CD4-positive, alpha-beta T cell treated with Interleukin-1 beta for 1 hour (primary cell): ENCODE results near the gene ELOVL5.
"Not testable (repeated sequence)": the region's sequence is repeated elsewhere in the genome, so short reads cannot be mapped to it uniquely, and the experiment has no call there.

Source experiments
- DNase-seq, 2 donors: peaks; one replicate each; pipeline ENCODE4 v3.0.0-alpha.2; 2020 to 2022

The ELOVL5 gene

DNA sequence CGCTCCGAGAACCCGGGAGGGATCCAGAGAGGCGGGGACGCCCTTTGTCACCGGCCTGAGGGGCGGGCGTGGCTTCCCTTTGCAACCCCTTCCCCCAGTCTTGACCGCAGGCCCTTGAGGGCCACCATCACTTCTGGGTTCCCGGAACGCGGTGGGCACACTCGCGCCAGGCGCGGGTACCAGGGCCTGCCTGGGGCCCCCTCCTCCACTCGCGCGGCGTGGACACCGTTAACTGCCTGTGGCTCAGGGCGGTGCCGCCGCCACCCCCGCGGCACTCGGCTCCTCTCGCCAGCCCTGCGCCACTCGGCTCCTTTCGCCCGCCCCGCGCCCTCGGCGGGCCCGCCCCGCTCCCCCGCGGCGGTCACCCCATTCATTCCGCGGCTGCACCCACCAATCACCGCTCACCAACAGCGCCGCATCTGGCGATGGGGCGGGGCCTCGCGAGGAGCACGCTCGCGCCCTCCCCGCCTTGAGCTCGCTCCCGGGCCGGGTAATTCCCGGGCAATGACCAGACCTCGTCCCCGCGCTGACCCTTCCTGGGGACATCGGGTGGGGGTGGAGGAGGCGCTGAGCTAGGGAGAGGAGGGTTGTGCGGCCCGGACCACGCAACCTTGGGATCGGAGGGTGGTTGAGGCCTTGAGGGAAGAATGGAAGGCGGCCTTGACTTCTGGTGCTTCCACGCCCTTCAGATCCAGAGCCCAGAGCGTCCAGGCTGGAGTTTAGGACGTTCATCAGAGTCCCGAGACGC is 10.5 kb upstream of the ELOVL5 start:
- DNase-seq: peak; percentile 94 to 95

DNA sequence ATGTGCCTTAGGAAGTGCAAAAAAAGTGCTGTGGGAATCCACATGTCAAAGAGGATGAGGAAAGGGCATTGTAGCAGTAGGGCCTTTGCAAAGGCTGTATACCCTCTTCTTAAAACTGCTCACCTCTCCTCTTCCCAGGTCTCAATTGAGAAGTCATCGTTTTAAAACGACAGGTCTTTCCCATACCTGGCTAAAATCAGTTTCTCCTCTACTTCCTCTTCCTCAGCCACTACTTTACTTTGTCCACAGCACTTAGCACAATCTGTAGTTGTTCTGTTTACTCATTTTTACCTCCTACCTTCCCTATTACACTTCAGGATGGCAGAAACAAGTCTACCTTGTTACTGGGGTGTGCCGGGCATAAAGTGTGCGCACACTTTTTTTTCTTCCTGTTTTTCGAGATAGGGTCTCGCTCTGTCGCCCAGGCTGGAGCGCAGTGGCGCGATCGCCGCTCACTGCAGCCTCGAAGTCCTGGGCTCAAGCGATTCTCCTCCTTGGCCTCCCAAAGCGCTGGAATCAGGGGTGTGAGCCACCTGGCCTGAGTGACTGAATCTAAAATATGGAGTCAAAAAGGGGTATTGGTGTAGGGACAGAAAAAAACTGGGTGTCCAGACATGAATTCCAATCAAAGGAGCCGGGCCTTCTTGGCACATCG is 9.8 kb upstream of the ELOVL5 start:
- peak in 1 of 2 donors; percentile 62 for DNase-seq

DNA sequence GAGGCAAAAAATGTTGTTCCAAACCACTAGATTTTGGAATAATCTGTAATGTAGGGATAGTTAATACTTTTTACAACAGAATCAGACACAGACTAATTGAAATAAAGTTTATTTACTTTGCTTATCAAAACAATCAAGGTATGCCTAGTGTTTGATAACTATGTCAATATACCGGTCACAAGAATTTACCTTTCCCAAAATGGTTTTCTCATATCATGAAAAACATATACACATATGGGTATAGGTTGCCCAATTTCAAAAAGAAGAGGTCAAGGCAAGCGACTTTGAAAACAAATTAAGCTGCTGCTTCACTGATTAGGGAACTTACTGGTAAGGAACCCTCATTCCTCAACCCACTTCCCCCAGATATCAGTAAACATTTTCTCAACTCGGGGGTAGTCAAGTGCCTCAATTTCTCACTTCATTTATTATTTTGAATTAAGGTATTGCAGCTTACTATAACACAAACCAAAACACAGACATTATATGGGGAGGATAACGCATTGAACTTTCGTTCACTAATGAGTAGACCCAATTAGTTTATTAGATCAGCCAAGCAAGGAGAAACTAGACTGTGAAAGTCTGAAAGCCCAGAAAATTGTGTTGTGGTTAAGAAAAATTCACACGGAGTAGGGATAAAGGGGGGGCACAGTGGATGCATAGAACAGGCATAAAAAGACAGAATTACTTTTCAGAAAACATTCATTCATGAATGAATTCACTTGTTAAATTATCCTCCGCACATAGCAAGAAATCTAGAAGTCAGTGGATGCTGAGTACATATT is 9.0 kb upstream of the ELOVL5 start:
- DNase-seq: no peak

DNA sequence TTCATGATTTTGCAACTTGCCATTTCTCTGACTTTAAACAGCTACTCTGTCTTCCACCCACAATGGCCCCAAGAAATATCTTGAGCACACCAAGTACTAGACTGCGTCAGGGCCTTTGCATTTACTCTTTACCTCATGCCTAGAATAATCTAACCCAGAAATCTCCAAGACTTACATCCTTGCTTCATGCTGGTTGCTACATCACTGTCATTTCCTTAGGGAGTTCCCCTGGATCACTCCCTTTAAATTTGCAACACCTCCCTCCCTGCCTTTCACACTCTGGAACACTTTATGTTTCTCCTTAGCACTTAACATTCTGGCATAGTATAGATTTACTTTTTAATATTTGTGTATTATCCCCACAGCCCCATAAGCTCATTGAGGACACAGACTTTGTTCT is 4.9 kb upstream of the ELOVL5 start:
- DNase-seq: no peak

DNA sequence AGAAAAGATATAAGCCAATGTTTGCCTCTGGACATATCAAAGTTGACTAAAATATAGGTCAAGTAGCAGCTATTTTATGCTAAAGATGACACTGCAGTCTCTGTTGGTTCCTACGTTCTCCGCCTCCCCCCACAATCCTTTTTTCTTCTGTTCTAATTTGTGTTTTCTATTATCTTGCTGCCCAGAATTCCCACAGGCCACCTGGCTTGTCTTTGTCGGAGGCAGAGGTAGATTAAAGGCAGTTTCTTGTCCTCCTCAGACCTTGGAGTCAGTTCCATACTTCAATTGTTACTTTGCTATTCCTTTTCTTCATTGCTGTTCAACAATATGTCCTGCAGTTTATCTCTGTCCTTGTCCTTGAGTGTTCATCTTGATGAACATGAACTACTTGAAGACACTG is 3.6 kb upstream of the ELOVL5 start:
- no peak for DNase-seq

DNA sequence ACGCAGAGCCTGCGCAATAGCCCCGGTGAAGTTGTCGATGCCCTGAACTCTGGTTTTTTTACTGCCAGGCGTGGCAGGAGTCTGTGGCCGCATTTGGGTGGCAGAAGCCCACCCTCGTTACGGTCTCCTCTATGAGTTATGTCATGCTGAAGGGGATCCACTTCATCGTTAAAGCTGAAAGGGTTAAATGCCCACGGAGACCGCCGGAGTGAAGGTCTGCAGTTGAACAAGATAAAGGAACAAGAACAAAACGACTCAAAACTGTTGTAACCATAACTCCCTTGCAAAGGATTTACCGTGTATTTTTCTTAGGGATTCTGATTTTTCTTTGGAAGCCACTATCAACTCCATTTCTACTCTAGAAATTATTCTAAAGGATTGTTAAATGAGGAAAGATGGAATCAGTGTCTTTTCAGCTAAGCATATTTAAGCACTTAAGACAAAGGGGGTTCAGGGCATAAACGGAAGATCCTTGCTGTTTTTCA is 501 bp upstream of the ELOVL5 start:
- no peak for DNase-seq

DNA sequence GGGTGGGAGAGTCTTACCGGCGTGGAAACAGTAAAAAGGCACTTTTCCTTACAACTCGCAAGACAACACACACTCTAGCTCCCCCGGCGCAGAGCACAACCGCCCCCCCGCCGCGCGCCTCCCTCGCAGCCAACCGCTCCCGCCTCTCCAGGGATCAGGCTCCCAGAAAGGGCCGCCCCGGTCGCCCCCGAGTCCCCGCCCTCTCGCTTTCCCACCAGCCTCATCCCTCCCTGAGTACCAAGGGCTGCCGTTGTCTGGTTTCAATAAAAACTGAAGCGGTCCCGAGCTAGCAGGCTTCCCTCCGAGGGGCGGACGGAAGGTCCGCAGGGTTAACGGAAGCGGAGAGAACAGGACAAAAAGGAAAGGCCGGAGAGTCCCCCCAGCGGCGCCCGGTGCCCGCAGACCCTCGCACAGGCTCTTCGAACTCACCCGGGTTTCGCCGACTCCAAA is 804 bp downstream of the ELOVL5 start:
- DNase-seq: peak; percentile 24 to 53

DNA sequence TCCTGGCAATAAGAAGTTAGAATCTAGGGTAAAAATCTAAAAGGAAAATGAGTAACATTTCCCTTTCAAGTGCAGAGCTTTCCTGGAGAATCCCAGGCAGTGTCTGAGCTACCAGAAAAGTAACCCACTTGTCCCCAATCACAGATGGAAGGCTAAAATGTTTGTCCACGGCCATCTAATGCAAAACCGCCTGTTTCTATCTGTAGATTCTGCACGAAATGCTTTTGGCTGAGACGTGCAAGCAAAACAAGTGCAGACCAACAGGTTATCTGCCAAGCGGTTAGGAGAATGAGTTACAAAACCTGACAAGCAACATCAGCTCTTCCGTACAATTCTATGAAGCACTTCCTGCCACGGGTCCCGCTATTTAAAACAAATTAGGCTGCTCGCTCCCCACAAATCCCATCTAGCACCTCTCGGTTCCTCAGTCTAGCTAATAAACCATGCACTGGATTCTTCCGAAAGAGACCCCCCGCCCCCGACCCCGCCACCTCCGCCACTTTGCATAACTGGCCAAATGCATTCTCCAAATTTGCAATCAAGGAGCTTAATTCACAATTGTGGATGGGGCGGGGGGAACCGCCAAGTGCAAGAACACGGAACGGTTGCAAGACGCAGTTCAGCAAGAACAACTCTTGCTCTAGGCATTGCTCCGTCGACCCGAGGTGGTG is 1.4 kb downstream of the ELOVL5 start:
- peak in 1 of 2 donors; percentile 48 for DNase-seq

DNA sequence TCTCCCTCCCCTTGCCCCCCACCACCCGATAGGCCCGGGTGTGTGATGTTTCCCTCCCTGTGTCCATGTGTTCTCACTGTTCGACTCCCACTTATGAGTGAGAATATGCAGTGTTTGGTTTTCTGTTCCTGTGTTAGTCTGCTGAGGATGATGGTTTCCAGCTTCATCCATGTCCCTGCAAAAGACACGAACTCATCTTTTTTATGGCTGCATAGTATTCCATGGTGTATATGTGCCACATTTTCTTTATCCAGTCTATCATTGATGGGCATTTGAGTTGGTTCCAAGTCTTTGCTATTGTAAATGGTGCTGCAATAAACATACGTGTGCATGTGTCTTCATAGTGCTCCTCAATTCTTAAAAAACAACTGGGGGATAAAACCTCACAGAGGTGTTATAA is 2.7 kb downstream of the ELOVL5 start:
- DNase-seq: not testable (repeated sequence)

DNA sequence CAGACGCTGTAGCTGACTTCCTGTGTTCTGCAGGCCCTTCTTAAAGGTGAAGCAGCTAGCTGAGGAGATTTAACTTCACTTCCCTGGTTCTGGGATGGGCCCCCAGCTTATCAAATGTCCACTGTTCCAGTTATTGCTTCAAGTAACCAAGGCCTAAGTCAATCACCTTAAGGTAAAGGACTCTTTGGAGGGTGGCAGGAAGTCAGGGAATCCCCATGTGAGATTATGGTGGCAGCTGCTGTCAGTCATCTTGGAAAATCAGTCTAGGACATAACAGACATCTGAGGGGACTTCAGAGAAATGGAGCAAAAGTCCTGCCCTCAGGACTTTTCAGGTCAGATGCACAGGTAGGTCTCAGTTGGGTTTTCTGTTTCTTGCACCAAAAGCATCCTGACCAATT is 3.8 kb downstream of the ELOVL5 start:
- DNase-seq: peak in 1 of 2 donors; percentile 44

DNA sequence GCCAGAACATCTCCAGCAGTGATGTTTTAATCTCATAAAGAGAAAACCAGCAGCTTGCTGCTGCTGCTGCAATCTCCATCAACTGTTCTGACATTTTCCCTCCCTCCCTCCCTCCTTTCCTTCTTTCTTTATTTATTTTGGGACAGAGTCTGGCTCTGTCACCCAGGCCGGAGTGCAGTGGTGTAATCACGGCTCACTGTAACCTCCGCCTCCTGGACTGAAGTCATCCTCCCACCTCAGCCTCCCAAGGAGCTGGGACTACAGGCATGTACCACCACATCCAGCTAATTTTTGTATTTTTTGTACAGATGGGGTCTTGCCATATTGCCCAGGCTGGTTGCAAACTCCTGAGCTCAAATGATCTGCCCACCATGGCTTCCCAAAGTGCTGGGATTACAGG is 5.7 kb downstream of the ELOVL5 start:
- no peak for DNase-seq

DNA sequence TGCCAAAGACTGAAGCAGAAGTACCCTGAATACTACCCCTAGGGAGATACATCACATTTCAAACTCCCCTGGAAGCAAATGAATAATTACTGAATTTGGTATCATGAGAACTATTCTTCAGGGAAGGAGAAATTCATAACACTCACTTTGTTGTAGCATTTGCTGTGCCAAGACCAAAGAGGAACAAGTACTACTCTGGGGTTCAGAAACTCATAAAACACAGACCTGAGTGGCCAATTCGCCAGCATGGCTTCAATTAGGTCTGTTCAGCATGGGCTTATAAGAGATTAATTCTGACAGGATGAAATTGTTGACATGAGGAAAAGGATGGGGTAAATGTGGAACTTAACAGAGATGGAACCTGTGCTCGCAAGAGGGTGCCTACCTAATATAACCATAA is 6.5 kb downstream of the ELOVL5 start:
- DNase-seq: no peak

DNA sequence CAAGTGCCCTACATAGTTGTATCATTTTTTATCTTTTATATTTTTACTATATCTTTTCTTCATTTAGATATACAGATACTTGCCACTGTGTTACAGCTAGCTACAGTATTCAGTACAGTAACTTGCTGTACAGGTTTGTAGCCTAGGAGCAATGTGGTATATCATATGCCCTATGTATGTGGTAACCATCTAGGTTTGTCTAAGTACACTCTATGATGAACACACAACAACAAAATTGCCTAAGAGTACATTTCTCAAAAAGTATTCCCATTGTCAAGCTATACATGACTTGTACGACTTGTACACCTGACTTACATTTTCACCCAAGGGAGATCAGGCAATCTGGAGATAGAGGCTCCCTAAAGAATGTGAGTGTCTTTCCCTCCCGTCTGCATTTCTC is 8.2 kb downstream of the ELOVL5 start:
- DNase-seq: no peak

DNA sequence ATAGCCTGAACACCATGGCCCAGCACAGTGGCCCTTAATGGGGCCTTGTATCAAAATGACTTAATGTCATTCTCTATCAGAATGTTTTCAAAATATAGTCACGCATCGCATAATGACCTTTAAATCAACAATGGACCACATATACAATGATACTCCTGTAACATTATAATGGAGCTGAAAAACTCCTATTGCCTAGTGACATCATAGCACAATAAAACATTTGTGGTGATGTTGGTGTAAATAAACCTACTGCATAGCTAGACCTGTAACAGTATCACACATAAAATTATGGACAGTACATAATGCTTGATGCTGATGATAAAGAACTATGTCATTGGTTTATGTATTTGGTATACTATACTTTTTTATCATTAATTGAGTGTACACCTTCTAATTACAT is 9.3 kb downstream of the ELOVL5 start:
- DNase-seq: no peak

DNA sequence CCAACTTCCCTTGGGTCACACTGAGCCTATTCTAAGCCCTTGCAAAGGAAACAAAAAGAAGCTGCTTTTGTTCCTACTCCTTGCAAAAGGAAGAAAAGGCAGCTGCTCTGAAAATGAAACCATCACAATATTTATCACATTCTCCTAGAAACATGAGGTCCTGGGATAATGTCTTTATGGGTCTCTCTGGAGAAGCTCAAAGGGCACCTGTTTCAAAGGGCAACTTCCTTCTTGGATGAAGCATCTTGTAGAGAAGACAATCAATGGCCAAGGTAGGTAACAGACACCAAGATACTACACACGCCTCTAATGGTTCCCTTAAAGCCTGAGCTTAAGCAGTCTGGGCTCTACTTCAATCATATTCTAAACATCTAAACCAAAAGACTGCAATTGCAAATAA is 10.4 kb downstream of the ELOVL5 start:
- DNase-seq: no peak

DNA sequence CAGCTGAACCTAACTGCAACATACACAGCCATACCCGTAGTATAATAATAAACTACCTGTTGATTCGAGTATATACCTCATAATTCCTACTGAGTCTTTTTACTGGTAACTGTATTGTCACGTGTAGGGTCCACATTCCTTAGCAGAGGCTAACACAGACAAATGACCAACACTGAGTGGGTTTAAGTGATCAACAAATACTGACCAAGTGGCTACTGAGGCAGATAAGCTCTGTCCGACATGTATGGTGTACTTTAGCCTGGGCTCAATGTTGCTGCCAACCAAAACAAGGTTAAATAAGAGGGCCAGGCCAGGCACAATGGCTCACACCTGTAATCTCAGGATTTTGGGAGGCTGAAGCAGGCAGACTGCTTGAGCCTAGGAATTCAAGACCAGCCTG is 12.7 kb downstream of the ELOVL5 start:
- no peak for DNase-seq

DNA sequence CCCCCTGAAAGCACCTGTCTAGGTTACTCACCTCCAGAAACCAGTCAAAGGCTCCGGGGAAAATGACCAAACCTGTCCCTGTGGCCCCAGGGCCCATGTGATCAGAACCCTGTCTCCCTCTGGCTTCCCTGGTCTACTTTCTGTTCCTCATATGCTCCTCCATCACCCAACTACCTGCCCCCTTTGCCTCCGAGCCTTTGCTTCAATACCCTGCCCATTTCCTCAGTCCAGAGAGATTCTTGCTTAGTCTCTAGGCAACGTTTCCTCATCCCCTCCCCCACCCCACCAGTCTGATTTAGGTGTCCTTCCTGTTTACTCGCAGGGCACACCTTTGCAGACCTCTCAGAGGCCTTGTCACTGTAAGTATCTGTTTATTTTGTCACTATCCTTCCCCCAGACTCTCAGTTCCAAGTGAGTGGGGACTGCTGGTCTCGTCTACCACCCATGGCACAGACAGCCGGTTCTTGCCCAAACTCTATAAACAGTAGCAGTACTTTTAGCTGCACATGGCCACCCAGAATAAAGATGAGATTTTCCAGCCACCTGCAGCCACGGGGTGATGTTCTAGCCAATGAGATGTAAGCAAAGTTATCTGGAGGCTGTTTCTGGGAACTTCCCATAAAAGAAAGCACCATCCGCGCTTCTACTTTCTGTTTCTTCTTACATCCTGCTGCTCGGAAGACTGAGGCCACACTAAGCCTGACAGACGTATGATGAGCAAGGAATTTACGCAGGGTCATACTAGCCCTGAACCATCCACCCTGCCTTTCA is 13.3 kb downstream of the ELOVL5 start:
- peak; percentile 87 for DNase-seq

DNA sequence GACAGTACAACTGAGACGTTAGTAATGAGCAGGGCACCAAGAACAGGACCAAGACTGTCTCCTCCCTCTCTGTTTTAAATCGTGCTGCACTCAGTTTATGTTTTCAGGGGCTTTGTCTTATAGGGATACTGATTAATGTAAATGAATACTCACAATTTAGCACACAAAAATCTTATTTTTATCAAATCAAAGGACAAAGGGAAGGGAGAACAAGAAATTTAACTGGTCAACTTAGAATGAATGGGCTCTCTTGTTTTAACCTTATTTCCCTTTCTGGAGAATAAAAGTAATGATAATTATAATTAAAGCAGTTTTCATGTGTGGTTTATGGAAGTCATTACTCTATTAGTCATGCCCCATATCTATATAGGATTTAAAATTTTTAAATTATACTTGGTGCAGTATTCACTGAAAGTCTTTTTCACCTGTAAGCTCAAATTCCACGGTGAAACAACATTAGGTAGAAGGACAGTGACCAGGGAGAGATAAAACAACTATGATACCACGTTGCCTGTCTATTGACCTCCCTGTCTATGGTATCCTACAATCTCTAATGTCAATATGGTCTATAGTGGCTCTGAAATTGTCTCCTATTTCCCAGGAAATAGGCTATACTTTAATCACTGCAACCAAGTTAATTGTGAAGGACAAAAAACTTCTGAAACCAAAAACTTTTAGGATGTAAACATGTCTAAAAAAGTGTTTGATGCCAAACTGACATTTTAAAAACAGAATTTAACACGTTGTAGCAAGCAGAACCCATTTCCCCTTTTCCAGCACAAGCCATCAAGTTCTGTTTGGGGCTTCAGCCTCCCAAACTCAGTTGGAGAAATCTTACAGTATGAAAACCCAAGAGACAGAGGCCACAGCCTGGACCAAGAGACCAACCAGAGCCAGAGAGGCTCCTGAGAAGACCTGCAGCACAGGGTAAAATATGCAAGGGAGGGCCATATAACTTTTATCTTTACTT is 15.0 kb downstream of the ELOVL5 start:
- DNase-seq: no peak

DNA sequence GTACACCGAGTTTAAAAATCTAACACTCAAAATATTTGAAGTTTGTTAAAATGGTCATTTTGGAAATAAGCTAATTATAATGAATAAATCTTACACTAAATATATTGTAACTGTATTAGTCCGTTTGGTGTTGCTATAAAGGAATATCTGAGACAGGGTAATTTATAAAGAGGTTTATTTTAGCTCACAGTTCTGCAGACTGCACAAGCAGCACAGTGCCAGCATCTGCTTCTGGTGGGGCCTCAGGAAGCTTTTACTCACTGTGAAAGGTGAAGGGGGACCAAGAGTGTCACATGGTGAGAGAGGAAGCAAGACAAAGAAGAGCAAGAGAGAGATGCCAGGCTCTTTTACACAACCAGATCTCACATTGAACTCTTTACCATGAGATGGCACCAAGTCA is 17.1 kb downstream of the ELOVL5 start:
- no peak for DNase-seq

DNA sequence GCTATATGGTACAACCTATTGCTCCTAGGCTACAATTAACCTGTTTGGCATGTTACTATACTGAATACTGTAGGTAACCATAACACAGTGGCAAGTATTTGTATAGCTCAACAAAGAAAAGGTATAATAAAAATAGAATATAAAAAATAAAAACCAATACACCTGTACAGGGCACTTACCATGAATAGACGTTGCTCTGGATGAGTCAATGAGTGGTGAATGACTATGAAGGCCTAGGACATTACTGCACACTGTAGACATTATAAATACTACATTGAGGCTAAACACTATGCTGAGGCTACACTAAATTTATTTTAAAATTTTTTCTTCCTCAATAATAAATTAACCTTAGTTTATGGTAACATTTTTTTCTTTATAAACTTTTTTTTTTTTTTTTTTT is 18.6 kb downstream of the ELOVL5 start:
- no peak for DNase-seq

DNA sequence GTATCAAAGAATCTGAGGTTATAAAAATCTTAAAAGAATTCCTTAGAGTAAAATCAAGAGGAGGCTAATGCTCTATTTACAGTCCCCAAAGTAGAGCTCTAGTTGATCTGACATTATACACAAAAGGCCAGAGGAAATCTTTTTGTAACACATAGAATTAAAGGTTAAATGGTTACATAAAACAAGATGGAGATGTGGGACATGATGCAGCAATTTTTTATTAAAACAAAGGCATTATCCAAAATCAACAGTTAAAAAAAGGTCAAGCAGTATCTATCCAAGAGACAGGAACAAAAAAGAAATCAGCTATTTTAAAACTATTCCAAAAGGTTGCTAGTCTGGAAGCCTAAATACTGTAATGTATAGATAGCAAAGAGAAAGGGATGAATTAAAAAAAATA is 20.4 kb downstream of the ELOVL5 start:
- DNase-seq: no peak
